Mesothelial cell of epicardium (in vitro differentiated cells): ENCODE measurements around the gene LAPTM5. TPM values are rescaled to one million over a fixed set of nuclear protein-coding genes. Genes with fewer than 3 reads are reported as not detected.

Experiments
- DNase-seq, 2 experiments: peaks; one replicate each; pipeline ENCODE4 v3.0.0; 2021; ENCODE audit warnings: low spot score in 2 of 2; ENCODE audit not compliant: unreplicated experiment in 2 of 2
- H3K27ac Mint-ChIP-seq: 2 replicates; pipeline ENCODE4 v1.8.0; 2021; ENCODE audit warnings: mixed read lengths
- H3K27me3 Mint-ChIP-seq: 2 replicates; pipeline ENCODE4 v1.8.0; 2021; ENCODE audit warnings: low read depth, mixed read lengths
- H3K36me3 Mint-ChIP-seq: 2 replicates; pipeline ENCODE4 v1.8.0; 2021; ENCODE audit warnings: mixed read lengths
- H3K4me1 Mint-ChIP-seq: 2 replicates; pipeline ENCODE4 v1.8.0; 2021; ENCODE audit warnings: mixed read lengths
- H3K4me3 Mint-ChIP-seq: 2 replicates; pipeline ENCODE4 v1.8.0; 2021; ENCODE audit warnings: mild to moderate bottlenecking, moderate library complexity, mixed read lengths
- H3K9me3 Mint-ChIP-seq: 2 replicates; pipeline ENCODE4 v1.8.0; 2021; ENCODE audit warnings: mixed read lengths
- CTCF ChIP-seq: fragments of 200-600 bp; sonication (generic); IDR thresholded peaks from one replicate; pipeline ENCODE4 v1.5.0; 2021; ENCODE audit warnings: antibody characterized with exemption; ENCODE audit not compliant: unreplicated experiment
- total RNA-seq: library from RNA; stranded (reverse); gene quantifications from 3 replicates; pipeline ENCODE4 v1.2.1, GENCODE V29; 2021

The LAPTM5 gene
- total RNA-seq, 1 donor from 2014 or later = not detected

GRCh38 chr1:30753660-30754123, 3.9 kb downstream of the LAPTM5 start:
- Mint-ChIP-seq H3K27me3 (no peaks in the 10 kb centered on the region), H3K36me3 (no peaks in the 10 kb centered on the region), H3K4me1 (peaks cover 20% of the 10 kb centered on the region), H3K27ac (no peak overlapping the region), H3K9me3 (no peaks in the 10 kb centered on the region), H3K4me3 (no peak overlapping the region)
- no peak for DNase-seq
- no peak for TF ChIP-seq CTCF

GRCh38 chr1:30753118-30753517, 4.5 kb downstream of the LAPTM5 start:
- no peaks in the 10 kb centered on the region for H3K36me3 Mint-ChIP-seq
- H3K4me1 Mint-ChIP-seq = peaks cover 26% of the 10 kb centered on the region
- no peak for DNase-seq
- TF ChIP-seq CTCF = no peak
- no peaks in the 10 kb centered on the region for H3K27me3 Mint-ChIP-seq
- no peak overlapping the region for H3K4me3 Mint-ChIP-seq
- H3K9me3 Mint-ChIP-seq = no peaks in the 10 kb centered on the region
- no peak overlapping the region for H3K27ac Mint-ChIP-seq

GRCh38 chr1:30752651-30752908, 5.0 kb downstream of the LAPTM5 start:
- H3K36me3 Mint-ChIP-seq = no peaks in the 10 kb centered on the region
- no peaks in the 10 kb centered on the region for H3K9me3 Mint-ChIP-seq
- no peak overlapping the region for H3K27ac Mint-ChIP-seq
- H3K4me3 Mint-ChIP-seq = no peak overlapping the region
- no peak for DNase-seq
- H3K27me3 Mint-ChIP-seq = no peaks in the 10 kb centered on the region
- TF ChIP-seq CTCF = no peak
- peaks cover 30% of the 10 kb centered on the region for H3K4me1 Mint-ChIP-seq

- no peak for DNase-seq
- Mint-ChIP-seq H3K27me3 (no peaks in the 10 kb centered on the region), H3K9me3 (no peaks in the 10 kb centered on the region), H3K36me3 (no peaks in the 10 kb centered on the region), H3K4me1 (peaks cover 34% of the 10 kb centered on the region), H3K27ac (no peak overlapping the region), H3K4me3 (no peak overlapping the region)
- no peak for TF ChIP-seq CTCF
Measured at GRCh38 chr1:30751830-30752650, 5.5 kb downstream of the LAPTM5 start.

GRCh38 chr1:30750731-30751291, 6.8 kb downstream of the LAPTM5 start:
- no peak for DNase-seq
- H3K9me3 Mint-ChIP-seq = no peaks in the 10 kb centered on the region
- H3K27ac Mint-ChIP-seq = no peak overlapping the region
- no peak for TF ChIP-seq CTCF
- no peaks in the 10 kb centered on the region for H3K36me3 Mint-ChIP-seq
- H3K4me3 Mint-ChIP-seq = no peak overlapping the region
- H3K27me3 Mint-ChIP-seq = no peaks in the 10 kb centered on the region
- peaks cover 37% of the 10 kb centered on the region for H3K4me1 Mint-ChIP-seq
